GM12865 (cell line): Measurements from ENCODE around the gene CCNA2.

ENCODE experiments used
- DNase-seq: peaks from one replicate; pipeline ENCODE4 v3.0.0; 2010; ENCODE audit warnings: low read depth
- H3K4me3 ChIP-seq: 2 replicates; pipeline ENCODE4 v1.5.1; 2011; ENCODE audit warnings: mild to moderate bottlenecking, low read depth, low read length, control low read depth
- TF ChIP-seq, protein P1 (sequence below): IDR thresholded peaks from 2 replicates; pipeline ENCODE4 v1.5.1; 2011; ENCODE audit warnings: low read length, control low read depth, low read depth, inconsistent platforms; ENCODE audit not compliant: insufficient read depth; ENCODE audit errors: missing control alignments

Gene CCNA2

DNA sequence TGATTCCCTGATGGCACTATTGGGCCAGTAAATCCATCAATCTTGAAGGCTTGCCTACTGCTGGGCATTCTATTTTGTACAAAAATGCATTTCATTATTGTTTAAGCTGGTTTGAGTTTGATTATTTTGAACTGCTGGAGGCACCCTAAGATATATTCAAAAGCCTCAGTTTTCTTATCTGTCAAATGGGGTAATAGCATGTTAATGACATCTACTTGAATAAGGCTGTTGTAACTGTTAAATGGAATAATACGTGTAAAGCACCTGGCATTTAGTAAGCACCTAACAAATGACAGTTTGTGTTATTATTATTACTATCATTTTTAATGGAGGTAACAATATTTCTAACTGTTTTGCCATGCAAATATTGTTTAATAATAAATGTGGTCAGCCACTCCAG lies 51.8 kb downstream of the CCNA2 start:
- no peak overlapping the region for H3K4me3 ChIP-seq
- DNase-seq, result no peak
- TF ChIP-seq, protein P1, sequence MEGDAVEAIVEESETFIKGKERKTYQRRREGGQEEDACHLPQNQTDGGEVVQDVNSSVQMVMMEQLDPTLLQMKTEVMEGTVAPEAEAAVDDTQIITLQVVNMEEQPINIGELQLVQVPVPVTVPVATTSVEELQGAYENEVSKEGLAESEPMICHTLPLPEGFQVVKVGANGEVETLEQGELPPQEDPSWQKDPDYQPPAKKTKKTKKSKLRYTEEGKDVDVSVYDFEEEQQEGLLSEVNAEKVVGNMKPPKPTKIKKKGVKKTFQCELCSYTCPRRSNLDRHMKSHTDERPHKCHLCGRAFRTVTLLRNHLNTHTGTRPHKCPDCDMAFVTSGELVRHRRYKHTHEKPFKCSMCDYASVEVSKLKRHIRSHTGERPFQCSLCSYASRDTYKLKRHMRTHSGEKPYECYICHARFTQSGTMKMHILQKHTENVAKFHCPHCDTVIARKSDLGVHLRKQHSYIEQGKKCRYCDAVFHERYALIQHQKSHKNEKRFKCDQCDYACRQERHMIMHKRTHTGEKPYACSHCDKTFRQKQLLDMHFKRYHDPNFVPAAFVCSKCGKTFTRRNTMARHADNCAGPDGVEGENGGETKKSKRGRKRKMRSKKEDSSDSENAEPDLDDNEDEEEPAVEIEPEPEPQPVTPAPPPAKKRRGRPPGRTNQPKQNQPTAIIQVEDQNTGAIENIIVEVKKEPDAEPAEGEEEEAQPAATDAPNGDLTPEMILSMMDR, result no peak

DNA sequence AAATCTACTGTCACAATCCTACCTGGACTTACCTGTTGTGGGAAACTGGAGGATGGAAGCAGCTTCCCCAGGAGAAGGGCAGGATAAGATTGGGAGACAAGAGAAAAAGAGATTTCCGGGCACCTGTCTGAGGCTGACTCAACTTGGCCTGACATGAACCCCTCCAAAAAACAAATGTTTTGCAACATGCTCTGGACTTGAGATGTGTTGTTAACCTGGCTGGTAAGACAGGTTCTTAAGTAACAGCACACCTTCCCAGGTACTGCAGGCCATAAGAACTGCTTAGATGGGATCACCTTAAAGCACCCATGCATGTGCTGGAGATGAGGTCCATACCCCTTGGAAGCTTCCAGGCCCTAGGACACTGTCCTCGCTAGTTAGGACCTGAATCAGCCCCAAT lies 54.3 kb downstream of the CCNA2 start:
- TF ChIP-seq, protein P1, result no peak
- no peak for DNase-seq
- H3K4me3 ChIP-seq, result no peak overlapping the region

DNA sequence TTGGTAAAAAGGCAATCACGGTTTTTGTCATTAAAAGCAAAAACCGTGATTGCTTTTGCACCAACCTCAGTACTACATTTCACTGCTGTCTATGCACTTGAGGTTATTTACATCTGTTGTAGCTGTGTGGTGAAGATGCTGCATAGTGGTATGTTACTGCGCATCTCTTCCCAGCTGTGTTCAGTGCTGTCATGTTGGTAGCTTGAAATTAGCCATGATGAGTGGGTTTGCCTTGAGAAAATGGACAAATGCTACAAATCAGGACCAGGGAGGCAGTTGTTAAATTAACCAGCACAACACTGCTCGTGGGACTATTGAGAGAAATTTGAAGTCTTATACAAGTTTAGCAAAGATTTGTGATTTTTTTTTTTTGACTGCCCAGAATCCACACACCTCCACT lies 56.5 kb downstream of the CCNA2 start:
- TF ChIP-seq, protein P1, result no peak
- no peak overlapping the region for H3K4me3 ChIP-seq
- DNase-seq, result no peak
